GM12892 (cell line): ENCODE measurements around the gene KCNK5.

Source experiments
- POLR2A ChIP-seq: IDR thresholded peaks from 2 replicates; pipeline ENCODE4 v1.6.1; 2011; ENCODE audit warnings: low read depth, low read length, control low read depth
- POLR2AphosphoS5 ChIP-seq: IDR thresholded peaks from 2 replicates; pipeline ENCODE4 v1.6.1; 2011; ENCODE audit warnings: low read depth, low read length, control low read depth

GRCh38 chr6:39189915-39190544, 39.2 kb downstream of the KCNK5 start:
- no peak for TF ChIP-seq POLR2A
- no peak for TF ChIP-seq POLR2AphosphoS5
